Hepatocyte (in vitro differentiated cells): ENCODE results near the gene GTF2E1.

Source experiments
- CTCF ChIP-seq: fragments of 200-600 bp; sonication (generic); IDR thresholded peaks from 2 replicates; pipeline ENCODE4 v1.5.1; 2016; ENCODE audit warnings: antibody characterized with exemption, mild to moderate bottlenecking; ENCODE audit not compliant: poor library complexity
- EZH2 ChIP-seq: fragments of 200-600 bp; sonication (generic); IDR thresholded peaks from 2 replicates; pipeline ENCODE4 v1.6.1; 2016; ENCODE audit warnings: antibody characterized with exemption, mild to moderate bottlenecking, borderline replicate concordance

GRCh38 chr3:120765830-120766493 lies 23.4 kb downstream of the GTF2E1 start:
- TF ChIP-seq CTCF (no peak), EZH2 (no peak)
